ENCODE data around the gene PHF13.

DNA sequence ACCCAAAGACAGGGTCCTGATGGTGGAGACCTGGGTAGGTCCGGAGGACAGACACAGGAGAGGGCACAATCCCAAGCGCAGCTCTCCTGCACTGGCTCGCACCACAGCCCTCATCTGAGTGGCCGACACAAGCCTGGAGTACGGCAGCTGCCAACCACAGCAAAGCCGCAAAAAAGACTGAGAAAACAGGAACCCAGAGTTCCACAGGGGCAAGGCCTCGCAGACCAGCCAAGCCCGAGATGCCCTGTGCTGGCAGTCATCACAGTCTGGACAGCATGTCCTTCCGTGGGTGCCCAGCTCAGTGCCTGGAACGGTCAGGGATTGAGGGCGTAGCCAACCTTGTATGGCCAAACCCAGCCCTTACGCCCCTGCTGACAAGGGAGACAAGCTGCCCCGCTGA lies 22.3 kb upstream of the PHF13 start:
- TF ChIP-seq EP300 (conservative IDR thresholded peaks at IDR 0.05; ENCODE audit: poor library complexity, severe bottlenecking) (no peak), RAD21 (conservative IDR thresholded peaks at IDR 0.05) (no peak)
- TF ChIP-seq, protein P1, sequence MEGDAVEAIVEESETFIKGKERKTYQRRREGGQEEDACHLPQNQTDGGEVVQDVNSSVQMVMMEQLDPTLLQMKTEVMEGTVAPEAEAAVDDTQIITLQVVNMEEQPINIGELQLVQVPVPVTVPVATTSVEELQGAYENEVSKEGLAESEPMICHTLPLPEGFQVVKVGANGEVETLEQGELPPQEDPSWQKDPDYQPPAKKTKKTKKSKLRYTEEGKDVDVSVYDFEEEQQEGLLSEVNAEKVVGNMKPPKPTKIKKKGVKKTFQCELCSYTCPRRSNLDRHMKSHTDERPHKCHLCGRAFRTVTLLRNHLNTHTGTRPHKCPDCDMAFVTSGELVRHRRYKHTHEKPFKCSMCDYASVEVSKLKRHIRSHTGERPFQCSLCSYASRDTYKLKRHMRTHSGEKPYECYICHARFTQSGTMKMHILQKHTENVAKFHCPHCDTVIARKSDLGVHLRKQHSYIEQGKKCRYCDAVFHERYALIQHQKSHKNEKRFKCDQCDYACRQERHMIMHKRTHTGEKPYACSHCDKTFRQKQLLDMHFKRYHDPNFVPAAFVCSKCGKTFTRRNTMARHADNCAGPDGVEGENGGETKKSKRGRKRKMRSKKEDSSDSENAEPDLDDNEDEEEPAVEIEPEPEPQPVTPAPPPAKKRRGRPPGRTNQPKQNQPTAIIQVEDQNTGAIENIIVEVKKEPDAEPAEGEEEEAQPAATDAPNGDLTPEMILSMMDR (IDR thresholded peaks at IDR 0.05; ENCODE audit: poor library complexity, severe bottlenecking) = no peak
